ENCODE data around the gene FAM162A. TPM values are rescaled to one million over a fixed set of nuclear protein-coding genes. Genes with fewer than 3 reads are reported as not detected.

FAM162A gene
- total and polyA plus RNA-seq, 9 of the 15 experiments (the other 6 are each of a cell fraction or from before 2014, with no cell fraction given) = 37.5 to 211 (median 101) TPM

DNA sequence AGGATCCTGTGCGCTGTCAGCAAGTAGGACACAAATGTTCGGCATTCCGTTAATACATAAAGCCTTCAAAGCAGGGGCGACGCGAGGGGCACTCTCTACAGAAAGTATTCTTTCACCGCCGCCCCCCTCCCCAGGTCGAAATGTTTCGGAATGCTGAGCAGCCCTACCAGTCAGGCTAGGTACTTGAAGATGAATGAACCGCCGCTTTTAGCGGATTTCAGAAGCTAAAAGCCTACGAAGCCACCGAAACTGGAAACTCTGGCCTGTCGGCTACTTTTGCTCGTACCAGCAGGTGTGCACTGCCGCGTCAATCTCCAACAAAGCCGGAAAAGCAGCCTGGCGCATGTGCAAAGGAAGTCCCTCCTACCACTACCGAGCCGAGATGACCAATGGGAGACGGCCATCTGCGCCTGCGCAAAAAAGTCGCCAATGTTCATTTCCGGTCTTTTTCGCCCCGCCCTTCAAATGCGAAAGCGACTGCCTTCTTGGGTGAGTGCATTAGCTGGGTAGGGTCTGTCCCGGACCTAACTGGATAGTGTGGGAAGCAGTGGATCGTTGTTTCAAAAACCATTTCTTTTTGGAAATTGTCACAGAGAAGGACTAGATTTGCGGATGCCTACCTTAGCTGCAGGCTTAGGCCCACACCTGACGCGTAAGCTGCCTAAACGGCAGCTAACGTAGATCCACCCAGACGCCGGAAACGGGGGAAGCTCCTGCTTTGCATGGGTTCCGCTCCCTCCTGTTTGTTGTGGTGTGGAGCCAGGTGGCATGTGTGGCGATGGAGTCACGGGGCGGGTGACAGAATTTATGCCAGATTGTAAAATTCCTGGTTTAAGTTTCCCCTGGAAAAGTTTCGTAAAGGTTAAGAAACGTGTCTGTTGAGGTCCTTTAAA, 32.0 kb downstream of the FAM162A start, which contains the start of gene WDR5B (continued):
- TF ChIP-seq ZBTB34 (CRISPR knock-in tag; IDR thresholded peaks at IDR 0.05) = no peak
- TF ChIP-seq NKRF (IDR thresholded peaks at IDR 0.05; ENCODE audit: borderline replicate concordance) = peak; percentile 52
- no peak for TF ChIP-seq IRF2 (CRISPR knock-in tag; IDR thresholded peaks at IDR 0.05)
- TF ChIP-seq, protein P1, sequence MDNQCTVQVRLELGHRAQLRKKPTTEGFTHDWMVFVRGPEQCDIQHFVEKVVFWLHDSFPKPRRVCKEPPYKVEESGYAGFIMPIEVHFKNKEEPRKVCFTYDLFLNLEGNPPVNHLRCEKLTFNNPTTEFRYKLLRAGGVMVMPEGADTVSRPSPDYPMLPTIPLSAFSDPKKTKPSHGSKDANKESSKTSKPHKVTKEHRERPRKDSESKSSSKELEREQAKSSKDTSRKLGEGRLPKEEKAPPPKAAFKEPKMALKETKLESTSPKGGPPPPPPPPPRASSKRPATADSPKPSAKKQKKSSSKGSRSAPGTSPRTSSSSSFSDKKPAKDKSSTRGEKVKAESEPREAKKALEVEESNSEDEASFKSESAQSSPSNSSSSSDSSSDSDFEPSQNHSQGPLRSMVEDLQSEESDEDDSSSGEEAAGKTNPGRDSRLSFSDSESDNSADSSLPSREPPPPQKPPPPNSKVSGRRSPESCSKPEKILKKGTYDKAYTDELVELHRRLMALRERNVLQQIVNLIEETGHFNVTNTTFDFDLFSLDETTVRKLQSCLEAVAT (IDR thresholded peaks at IDR 0.05) = no peak
- TF ChIP-seq SIN3B (IDR thresholded peaks at IDR 0.05; ENCODE audit: low read depth) = peak; percentile 36; the same call in 1 of the 2 replicates
- TF ChIP-seq NR0B1 (IDR thresholded peaks at IDR 0.05; ENCODE audit: partially characterized antibody) = no peak
- TF ChIP-seq, protein P2, sequence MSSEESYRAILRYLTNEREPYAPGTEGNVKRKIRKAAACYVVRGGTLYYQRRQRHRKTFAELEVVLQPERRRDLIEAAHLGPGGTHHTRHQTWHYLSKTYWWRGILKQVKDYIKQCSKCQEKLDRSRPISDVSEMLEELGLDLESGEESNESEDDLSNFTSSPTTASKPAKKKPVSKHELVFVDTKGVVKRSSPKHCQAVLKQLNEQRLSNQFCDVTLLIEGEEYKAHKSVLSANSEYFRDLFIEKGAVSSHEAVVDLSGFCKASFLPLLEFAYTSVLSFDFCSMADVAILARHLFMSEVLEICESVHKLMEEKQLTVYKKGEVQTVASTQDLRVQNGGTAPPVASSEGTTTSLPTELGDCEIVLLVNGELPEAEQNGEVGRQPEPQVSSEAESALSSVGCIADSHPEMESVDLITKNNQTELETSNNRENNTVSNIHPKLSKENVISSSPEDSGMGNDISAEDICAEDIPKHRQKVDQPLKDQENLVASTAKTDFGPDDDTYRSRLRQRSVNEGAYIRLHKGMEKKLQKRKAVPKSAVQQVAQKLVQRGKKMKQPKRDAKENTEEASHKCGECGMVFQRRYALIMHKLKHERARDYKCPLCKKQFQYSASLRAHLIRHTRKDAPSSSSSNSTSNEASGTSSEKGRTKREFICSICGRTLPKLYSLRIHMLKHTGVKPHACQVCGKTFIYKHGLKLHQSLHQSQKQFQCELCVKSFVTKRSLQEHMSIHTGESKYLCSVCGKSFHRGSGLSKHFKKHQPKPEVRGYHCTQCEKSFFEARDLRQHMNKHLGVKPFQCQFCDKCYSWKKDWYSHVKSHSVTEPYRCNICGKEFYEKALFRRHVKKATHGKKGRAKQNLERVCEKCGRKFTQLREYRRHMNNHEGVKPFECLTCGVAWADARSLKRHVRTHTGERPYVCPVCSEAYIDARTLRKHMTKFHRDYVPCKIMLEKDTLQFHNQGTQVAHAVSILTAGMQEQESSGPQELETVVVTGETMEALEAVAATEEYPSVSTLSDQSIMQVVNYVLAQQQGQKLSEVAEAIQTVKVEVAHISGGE (CRISPR knock-in tag; IDR thresholded peaks at IDR 0.05) = peak in 1 of 3 experiments; percentile 67; a peak in 3 of 6 replicates
- TF ChIP-seq CBX3 (IDR thresholded peaks at IDR 0.05; ENCODE audit: borderline replicate concordance in 1 of 2, low read length in 2 of 2) = peak in 1 of 2 experiments; percentile 25; a peak in 1 of 3 replicates
- peak; percentile 86 for TF ChIP-seq ZFX (CRISPR knock-in tag; IDR thresholded peaks at IDR 0.05)
- 0 out of 2 replicates have a peak, but pooled peaks have one; percentile 18 for TF ChIP-seq HCFC1 (IDR thresholded peaks at IDR 0.05; ENCODE audit: low read depth, low read length)
- no peak for TF ChIP-seq NR2C2 (CRISPR knock-in tag; IDR thresholded peaks at IDR 0.05)
- peak; percentile 31; the same call in 1 of the 2 replicates for TF ChIP-seq NR2C2 (tag; IDR thresholded peaks at IDR 0.05)
- no peak for TF ChIP-seq ZNF398 (CRISPR knock-in tag; IDR thresholded peaks at IDR 0.05)

All from K562 (cell line).